H1 (cell line): ENCODE data around the gene SIPA1L3.

Experiments used
- KDM5A ChIP-seq: fragments of 200-600 bp; IDR thresholded peaks from 2 replicates; pipeline ENCODE4 v1.7.1; 2012; ENCODE audit warnings: mild to moderate bottlenecking, low read length, inconsistent platforms, mixed read lengths
- POLR2AphosphoS5 ChIP-seq: IDR thresholded peaks from 2 replicates; pipeline ENCODE4 v1.6.1; 2011; ENCODE audit warnings: low read depth, low read length

GRCh38 chr19:38134540-38135149 is 227.6 kb downstream of the SIPA1L3 start:
- TF ChIP-seq POLR2AphosphoS5 = no peak
- no peak for TF ChIP-seq KDM5A
